ENCODE data around the gene EPB41. TPM values are rescaled to one million over a fixed set of nuclear protein-coding genes. Genes with fewer than 3 reads are reported as not detected.

Gene EPB41
- total and polyA plus RNA-seq, 2 experiments from 2014 or later = 26.8 to 112 TPM

DNA sequence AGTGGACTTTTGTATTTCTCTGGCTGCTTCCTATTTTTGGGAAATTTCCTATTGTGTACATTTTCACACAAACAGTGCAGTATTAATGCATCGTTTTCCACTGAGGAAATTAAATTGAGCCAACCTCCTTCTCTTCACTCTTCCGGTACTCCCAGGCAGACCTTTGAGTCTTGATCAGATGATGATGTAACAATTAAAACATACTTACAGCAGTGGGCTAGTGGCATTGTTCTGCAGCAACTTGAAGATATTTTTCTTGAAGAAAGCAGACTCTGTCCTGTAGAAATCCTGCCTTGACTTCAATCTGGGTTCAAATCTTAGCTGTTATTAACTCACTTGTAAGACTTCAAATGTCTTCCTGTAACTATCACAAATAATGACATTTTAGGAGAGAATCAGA is 228.3 kb downstream of the EPB41 start:
- Histone ChIP-seq H4K20me1 (replicated peaks; ENCODE audit: insufficient read depth) (peaks cover 10% of the 10 kb centered on the region; the same call in 1 of the 2 replicates), H3K79me2 (replicated peaks; ENCODE audit: insufficient read depth) (no peaks in the 10 kb centered on the region), H3K4me3 (no peak overlapping the region), H3K4me2 (no peak overlapping the region), H3K9me2 (ENCODE audit: insufficient read depth) (no peaks in the 10 kb centered on the region), H3K27ac (ENCODE audit: low read depth) (peak overlapping the region; percentile 27; the same call in 1 of the 2 replicates), H2AFZ (no peak overlapping the region), H3K4me1 (ENCODE audit: insufficient read depth) (no peaks in the 10 kb centered on the region), H3K27me3 (ENCODE audit: insufficient read depth) (no peaks in the 10 kb centered on the region), H3F3A (replicated peaks; ENCODE audit: low read depth) (0 out of 2 replicates have a peak, but pooled peaks cover 3% of the 10 kb centered on the region), H3K36me3 (ENCODE audit: insufficient read depth) (peaks cover 11% of the 10 kb centered on the region)
- no peak for ATAC-seq
- Mint-ChIP-seq H3K27me3 (ENCODE audit: insufficient read depth, low read depth, poor library complexity) (peaks cover 10% of the 10 kb centered on the region), H3K4me3 (no peak overlapping the region), H3K9me3 (peaks cover 4% of the 10 kb centered on the region; the same call in 1 of the 3 replicates), H3K36me3 (ENCODE audit: low read depth) (peaks cover 47% of the 10 kb centered on the region), H3K4me1 (no peaks in the 10 kb centered on the region; the same call in 2 of the 3 replicates), H3K27ac (no peak overlapping the region)
- TF ChIP-seq ZNF462 (CRISPR knock-in tag; IDR thresholded peaks at IDR 0.05) (no peak), CREB1 (CRISPR knock-in tag; IDR thresholded peaks at IDR 0.05; ENCODE audit: low read depth) (no peak), STAT1 (IDR thresholded peaks at IDR 0.05; ENCODE audit: unreplicated experiment) (no peak), EZH2phosphoT487 (IDR thresholded peaks at IDR 0.05; ENCODE audit: unreplicated experiment) (no peak), NANOG (IDR thresholded peaks at IDR 0.05; ENCODE audit: borderline replicate concordance) (no peak), ETS1 (IDR thresholded peaks at IDR 0.05) (no peak), EZH2 (IDR thresholded peaks at IDR 0.05; ENCODE audit: low read depth, unreplicated experiment) (no peak), ZNF331 (CRISPR knock-in tag; IDR thresholded peaks at IDR 0.05; ENCODE audit: low read depth) (no peak), ZNF114 (CRISPR knock-in tag; IDR thresholded peaks at IDR 0.05) (no peak), POLR2AphosphoS5 (IDR thresholded peaks at IDR 0.05; ENCODE audit: low read depth) (no peak), JUNB (IDR thresholded peaks at IDR 0.05; ENCODE audit: unreplicated experiment) (no peak)
- TF ChIP-seq, protein P1, sequence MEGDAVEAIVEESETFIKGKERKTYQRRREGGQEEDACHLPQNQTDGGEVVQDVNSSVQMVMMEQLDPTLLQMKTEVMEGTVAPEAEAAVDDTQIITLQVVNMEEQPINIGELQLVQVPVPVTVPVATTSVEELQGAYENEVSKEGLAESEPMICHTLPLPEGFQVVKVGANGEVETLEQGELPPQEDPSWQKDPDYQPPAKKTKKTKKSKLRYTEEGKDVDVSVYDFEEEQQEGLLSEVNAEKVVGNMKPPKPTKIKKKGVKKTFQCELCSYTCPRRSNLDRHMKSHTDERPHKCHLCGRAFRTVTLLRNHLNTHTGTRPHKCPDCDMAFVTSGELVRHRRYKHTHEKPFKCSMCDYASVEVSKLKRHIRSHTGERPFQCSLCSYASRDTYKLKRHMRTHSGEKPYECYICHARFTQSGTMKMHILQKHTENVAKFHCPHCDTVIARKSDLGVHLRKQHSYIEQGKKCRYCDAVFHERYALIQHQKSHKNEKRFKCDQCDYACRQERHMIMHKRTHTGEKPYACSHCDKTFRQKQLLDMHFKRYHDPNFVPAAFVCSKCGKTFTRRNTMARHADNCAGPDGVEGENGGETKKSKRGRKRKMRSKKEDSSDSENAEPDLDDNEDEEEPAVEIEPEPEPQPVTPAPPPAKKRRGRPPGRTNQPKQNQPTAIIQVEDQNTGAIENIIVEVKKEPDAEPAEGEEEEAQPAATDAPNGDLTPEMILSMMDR (conservative IDR thresholded peaks at IDR 0.05; ENCODE audit: low read depth in 2 of 2) = no peak
- TF ChIP-seq, protein P2, sequence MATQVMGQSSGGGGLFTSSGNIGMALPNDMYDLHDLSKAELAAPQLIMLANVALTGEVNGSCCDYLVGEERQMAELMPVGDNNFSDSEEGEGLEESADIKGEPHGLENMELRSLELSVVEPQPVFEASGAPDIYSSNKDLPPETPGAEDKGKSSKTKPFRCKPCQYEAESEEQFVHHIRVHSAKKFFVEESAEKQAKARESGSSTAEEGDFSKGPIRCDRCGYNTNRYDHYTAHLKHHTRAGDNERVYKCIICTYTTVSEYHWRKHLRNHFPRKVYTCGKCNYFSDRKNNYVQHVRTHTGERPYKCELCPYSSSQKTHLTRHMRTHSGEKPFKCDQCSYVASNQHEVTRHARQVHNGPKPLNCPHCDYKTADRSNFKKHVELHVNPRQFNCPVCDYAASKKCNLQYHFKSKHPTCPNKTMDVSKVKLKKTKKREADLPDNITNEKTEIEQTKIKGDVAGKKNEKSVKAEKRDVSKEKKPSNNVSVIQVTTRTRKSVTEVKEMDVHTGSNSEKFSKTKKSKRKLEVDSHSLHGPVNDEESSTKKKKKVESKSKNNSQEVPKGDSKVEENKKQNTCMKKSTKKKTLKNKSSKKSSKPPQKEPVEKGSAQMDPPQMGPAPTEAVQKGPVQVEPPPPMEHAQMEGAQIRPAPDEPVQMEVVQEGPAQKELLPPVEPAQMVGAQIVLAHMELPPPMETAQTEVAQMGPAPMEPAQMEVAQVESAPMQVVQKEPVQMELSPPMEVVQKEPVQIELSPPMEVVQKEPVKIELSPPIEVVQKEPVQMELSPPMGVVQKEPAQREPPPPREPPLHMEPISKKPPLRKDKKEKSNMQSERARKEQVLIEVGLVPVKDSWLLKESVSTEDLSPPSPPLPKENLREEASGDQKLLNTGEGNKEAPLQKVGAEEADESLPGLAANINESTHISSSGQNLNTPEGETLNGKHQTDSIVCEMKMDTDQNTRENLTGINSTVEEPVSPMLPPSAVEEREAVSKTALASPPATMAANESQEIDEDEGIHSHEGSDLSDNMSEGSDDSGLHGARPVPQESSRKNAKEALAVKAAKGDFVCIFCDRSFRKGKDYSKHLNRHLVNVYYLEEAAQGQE (IDR thresholded peaks at IDR 0.05; ENCODE audit: unreplicated experiment) = no peak
- no peak for DNase-seq (ENCODE audit: low spot score)
